ENCODE data around the gene PRKCB.
A peak's percentile ranks its signal among the peaks of the same experiment; 100 is the strongest.

The PRKCB gene

GRCh38 chr16:23835390-23836077 is at the start of gene PRKCB:
PRKCB (plus strand) TSS chr16:23835983.
- DNase-seq (ENCODE audit: low spot score) = peak; percentile 81

- DNase-seq (ENCODE audit: low spot score) = no peak
Observed at GRCh38 chr16:23786964-23787561, 48.7 kb upstream of the PRKCB start.

- no peak for DNase-seq (ENCODE audit: low spot score)
Observed at GRCh38 chr16:23788685-23789084, 47.1 kb upstream of the PRKCB start.

GRCh38 chr16:23795378-23795777 is 40.4 kb upstream of the PRKCB start:
- DNase-seq (ENCODE audit: low spot score) = no peak

GRCh38 chr16:23796941-23797340 is 38.8 kb upstream of the PRKCB start:
- DNase-seq (ENCODE audit: low spot score) = no peak

GRCh38 chr16:23801378-23801777 is 34.4 kb upstream of the PRKCB start:
- no peak for DNase-seq (ENCODE audit: low spot score)

- DNase-seq (ENCODE audit: low spot score) = no peak
Observed at GRCh38 chr16:23802776-23803175, 33.0 kb upstream of the PRKCB start.

- DNase-seq (ENCODE audit: low spot score) = no peak
Observed at GRCh38 chr16:23803591-23804123, 32.1 kb upstream of the PRKCB start.

GRCh38 chr16:23807028-23807427 is 28.8 kb upstream of the PRKCB start:
- DNase-seq (ENCODE audit: low spot score) = no peak

- DNase-seq (ENCODE audit: low spot score) = no peak
Observed at GRCh38 chr16:23821467-23821866, 14.3 kb upstream of the PRKCB start.

- DNase-seq (ENCODE audit: low spot score) = no peak
Observed at GRCh38 chr16:23821875-23822688, 13.7 kb upstream of the PRKCB start.

GRCh38 chr16:23823475-23824384 is 12.1 kb upstream of the PRKCB start:
- no peak for DNase-seq (ENCODE audit: low spot score)

GRCh38 chr16:23824909-23825308 is 10.9 kb upstream of the PRKCB start:
- DNase-seq (ENCODE audit: low spot score) = no peak

- DNase-seq (ENCODE audit: low spot score) = no peak
Observed at GRCh38 chr16:23826528-23827045, 9.2 kb upstream of the PRKCB start.

GRCh38 chr16:23827057-23827456 is 8.7 kb upstream of the PRKCB start:
- no peak for DNase-seq (ENCODE audit: low spot score)

GRCh38 chr16:23829454-23829853 is 6.3 kb upstream of the PRKCB start:
- no peak for DNase-seq (ENCODE audit: low spot score)

- DNase-seq (ENCODE audit: low spot score) = no peak
Observed at GRCh38 chr16:23830276-23830675, 5.5 kb upstream of the PRKCB start.

GRCh38 chr16:23832882-23833281 is 2.9 kb upstream of the PRKCB start:
- no peak for DNase-seq (ENCODE audit: low spot score)

- DNase-seq (ENCODE audit: low spot score) = no peak
Observed at GRCh38 chr16:23833504-23833903, 2.3 kb upstream of the PRKCB start.

- DNase-seq (ENCODE audit: low spot score) = no peak
Observed at GRCh38 chr16:23833960-23834685, 1.7 kb upstream of the PRKCB start.

- DNase-seq (ENCODE audit: low spot score) = no peak
Observed at GRCh38 chr16:23836078-23836403, 258 bp downstream of the PRKCB start.
